ENCODE data around the gene KCNJ6. TPM values are rescaled to one million over a fixed set of nuclear protein-coding genes. Genes with fewer than 3 reads are reported as not detected.

Gene KCNJ6
- total and polyA plus RNA-seq, 9 of the 15 experiments (the other 6 are each of a cell fraction or from before 2014, with no cell fraction given), result 0.06 to 0.21 (median 0.13) TPM; not detected in 1

- peak; percentile 25 for TF ChIP-seq KDM5B (IDR thresholded peaks at IDR 0.05; ENCODE audit: insufficient replicate concordance, low read depth, low read length)
- no peak for TF ChIP-seq HCFC1 (IDR thresholded peaks at IDR 0.05; ENCODE audit: low read depth, low read length)
- TF ChIP-seq POLR2AphosphoS5 (IDR thresholded peaks at IDR 0.05; ENCODE audit: control insufficient read depth, insufficient read depth, low read depth, low read length), result no peak
- TF ChIP-seq ZFP30 (CRISPR knock-in tag; IDR thresholded peaks at IDR 0.05; ENCODE audit: borderline replicate concordance), result no peak
- TF ChIP-seq IRF9 (tag; IDR thresholded peaks at IDR 0.05), result no peak
- TF ChIP-seq ATF1 (CRISPR knock-in tag; IDR thresholded peaks at IDR 0.05), result no peak
- no peak for TF ChIP-seq ATF1 (tag; IDR thresholded peaks at IDR 0.05)
- no peak for TF ChIP-seq ZNF280B (CRISPR knock-in tag; IDR thresholded peaks at IDR 0.05)
- no peak for TF ChIP-seq CSDE1 (IDR thresholded peaks at IDR 0.05)
- TF ChIP-seq ZNF253 (CRISPR knock-in tag; conservative IDR thresholded peaks at IDR 0.05), result no peak
- no peak for TF ChIP-seq ZC3H4 (CRISPR knock-in tag; IDR thresholded peaks at IDR 0.05; ENCODE audit: borderline replicate concordance)
- TF ChIP-seq ZNF592 (IDR thresholded peaks at IDR 0.05), result peak; percentile 14; the same call in 1 of the 2 replicates
- TF ChIP-seq E4F1 (CRISPR knock-in tag; IDR thresholded peaks at IDR 0.05; ENCODE audit: borderline replicate concordance), result no peak
- TF ChIP-seq TSHZ1 (CRISPR knock-in tag; IDR thresholded peaks at IDR 0.05), result no peak
- peak; percentile 37; the same call in 1 of the 2 replicates for TF ChIP-seq ZFX (CRISPR knock-in tag; IDR thresholded peaks at IDR 0.05)
These were observed 351.2 kb downstream of the KCNJ6 start (continued) for GRCh38 chr21:37564924-37565529.

Data from K562 (cell line).